Measurements from ENCODE around the gene SLC35E3. TPM values are rescaled to one million over a fixed set of nuclear protein-coding genes. Genes with fewer than 3 reads are reported as not detected.
"Not testable (repeated sequence)": the region's sequence is repeated elsewhere in the genome, so short reads cannot be mapped to it uniquely, and the experiment has no call there.

Gene SLC35E3
- total and polyA plus RNA-seq, 2 donors from 2014 or later = 7.7 to 8.7 TPM

DNA sequence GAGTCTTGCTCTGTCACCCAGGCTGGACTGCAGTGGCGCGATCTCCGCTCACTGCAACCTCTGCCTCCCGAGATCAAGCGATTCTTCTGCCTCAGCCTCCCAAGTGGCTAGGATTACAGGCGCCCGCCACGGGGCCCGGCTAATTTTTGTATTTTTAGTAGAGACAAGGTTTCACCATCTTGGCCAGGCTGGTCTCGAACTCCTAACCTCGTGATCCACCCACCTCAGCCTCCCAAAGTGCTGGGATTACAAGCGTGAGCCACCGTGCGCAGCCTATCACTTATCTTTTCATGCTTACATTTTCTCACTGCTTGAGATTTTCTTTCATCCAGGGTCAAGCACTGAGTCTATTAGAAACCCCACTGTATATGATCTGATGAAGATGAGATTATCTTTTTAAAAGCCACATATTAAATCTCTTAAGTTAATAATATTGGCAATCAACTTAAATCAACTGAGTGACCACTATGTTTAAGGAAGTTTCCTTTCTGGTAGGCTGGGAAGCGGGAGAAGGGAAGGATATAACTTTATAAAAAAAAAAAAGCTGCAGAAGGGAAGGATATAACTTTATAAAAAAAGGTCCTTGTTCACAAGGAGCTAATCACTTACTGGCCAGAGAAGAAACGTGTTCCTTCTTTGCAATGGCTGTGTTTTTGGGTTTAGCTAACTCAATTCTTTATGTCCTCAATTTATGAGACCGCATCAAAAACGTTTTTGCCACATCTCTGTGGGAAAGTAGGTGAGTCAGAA lies 60.7 kb downstream of the SLC35E3 start:
- no peak for DNase-seq
- no peaks in the 10 kb centered on the region for H3K36me3 ChIP-seq (ENCODE audit: control insufficient read depth in 2 of 3, insufficient read depth in 3 of 3, low read length in 3 of 3)
- no peaks in the 10 kb centered on the region for H3K9me3 ChIP-seq (ENCODE audit: control insufficient read depth in 2 of 3, insufficient read depth in 1 of 3, low read length in 3 of 3)
- TF ChIP-seq, protein P1, sequence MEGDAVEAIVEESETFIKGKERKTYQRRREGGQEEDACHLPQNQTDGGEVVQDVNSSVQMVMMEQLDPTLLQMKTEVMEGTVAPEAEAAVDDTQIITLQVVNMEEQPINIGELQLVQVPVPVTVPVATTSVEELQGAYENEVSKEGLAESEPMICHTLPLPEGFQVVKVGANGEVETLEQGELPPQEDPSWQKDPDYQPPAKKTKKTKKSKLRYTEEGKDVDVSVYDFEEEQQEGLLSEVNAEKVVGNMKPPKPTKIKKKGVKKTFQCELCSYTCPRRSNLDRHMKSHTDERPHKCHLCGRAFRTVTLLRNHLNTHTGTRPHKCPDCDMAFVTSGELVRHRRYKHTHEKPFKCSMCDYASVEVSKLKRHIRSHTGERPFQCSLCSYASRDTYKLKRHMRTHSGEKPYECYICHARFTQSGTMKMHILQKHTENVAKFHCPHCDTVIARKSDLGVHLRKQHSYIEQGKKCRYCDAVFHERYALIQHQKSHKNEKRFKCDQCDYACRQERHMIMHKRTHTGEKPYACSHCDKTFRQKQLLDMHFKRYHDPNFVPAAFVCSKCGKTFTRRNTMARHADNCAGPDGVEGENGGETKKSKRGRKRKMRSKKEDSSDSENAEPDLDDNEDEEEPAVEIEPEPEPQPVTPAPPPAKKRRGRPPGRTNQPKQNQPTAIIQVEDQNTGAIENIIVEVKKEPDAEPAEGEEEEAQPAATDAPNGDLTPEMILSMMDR (IDR thresholded peaks at IDR 0.05; ENCODE audit: borderline replicate concordance, extremely low read depth, insufficient read depth) = no peak
- no peak for FAIRE-seq
- H3K4me1 ChIP-seq (ENCODE audit: control insufficient read depth in 2 of 3, insufficient read depth in 2 of 3, low read depth in 1 of 3, low read length in 3 of 3) = peaks cover 0 to 2% (median 0%) of the 10 kb centered on the region in 3 donors
- no peak overlapping the region for H3K27ac ChIP-seq (ENCODE audit: low read depth in 2 of 2, low read length in 2 of 2)
- intact Hi-C loops (cut with DNase I) = no loop called here
- no peak overlapping the region for H3K9ac ChIP-seq (ENCODE audit: low read length in 3 of 3)
- no peaks in the 10 kb centered on the region for H3K27me3 ChIP-seq (ENCODE audit: control insufficient read depth, insufficient read depth, low read length)
- no peak overlapping the region for H3K4me3 ChIP-seq (ENCODE audit: low read length in 3 of 3)

DNA sequence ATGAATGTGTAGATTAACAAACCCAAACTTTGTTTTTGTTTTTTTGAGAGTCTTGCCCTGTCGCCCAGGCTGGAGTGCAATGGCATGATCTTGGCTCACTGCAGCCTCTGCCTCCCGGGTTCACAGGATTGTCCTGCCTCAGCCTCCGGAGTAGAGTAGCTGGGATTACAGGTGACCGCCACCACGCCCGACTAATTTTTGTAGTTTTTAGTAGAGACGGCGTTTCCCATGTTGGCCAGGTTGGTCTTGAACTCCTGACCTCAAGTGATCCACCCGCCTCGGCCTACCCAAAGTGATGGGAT lies 61.2 kb downstream of the SLC35E3 start:
- H3K4me1 ChIP-seq (ENCODE audit: control insufficient read depth in 2 of 3, insufficient read depth in 2 of 3, low read depth in 1 of 3, low read length in 3 of 3); H3K36me3 ChIP-seq (ENCODE audit: control insufficient read depth in 2 of 3, insufficient read depth in 3 of 3, low read length in 3 of 3); H3K9me3 ChIP-seq (ENCODE audit: control insufficient read depth in 2 of 3, insufficient read depth in 1 of 3, low read length in 3 of 3); intact Hi-C loops (cut with DNase I); FAIRE-seq; H3K27me3 ChIP-seq (ENCODE audit: control insufficient read depth, insufficient read depth, low read length): not testable (repeated sequence)
- Histone ChIP-seq H3K27ac (ENCODE audit: low read depth in 2 of 2, low read length in 2 of 2) (peak overlapping the region; percentile 98 to 99), H3K4me3 (ENCODE audit: low read length in 3 of 3) (peak overlapping the region; percentile 86 to 93 (median 92)), H3K9ac (ENCODE audit: low read length in 3 of 3) (peak overlapping the region; percentile 54 to 99 (median 80))
- DNase-seq = peak in 1 of 5 donors; percentile 85

DNA sequence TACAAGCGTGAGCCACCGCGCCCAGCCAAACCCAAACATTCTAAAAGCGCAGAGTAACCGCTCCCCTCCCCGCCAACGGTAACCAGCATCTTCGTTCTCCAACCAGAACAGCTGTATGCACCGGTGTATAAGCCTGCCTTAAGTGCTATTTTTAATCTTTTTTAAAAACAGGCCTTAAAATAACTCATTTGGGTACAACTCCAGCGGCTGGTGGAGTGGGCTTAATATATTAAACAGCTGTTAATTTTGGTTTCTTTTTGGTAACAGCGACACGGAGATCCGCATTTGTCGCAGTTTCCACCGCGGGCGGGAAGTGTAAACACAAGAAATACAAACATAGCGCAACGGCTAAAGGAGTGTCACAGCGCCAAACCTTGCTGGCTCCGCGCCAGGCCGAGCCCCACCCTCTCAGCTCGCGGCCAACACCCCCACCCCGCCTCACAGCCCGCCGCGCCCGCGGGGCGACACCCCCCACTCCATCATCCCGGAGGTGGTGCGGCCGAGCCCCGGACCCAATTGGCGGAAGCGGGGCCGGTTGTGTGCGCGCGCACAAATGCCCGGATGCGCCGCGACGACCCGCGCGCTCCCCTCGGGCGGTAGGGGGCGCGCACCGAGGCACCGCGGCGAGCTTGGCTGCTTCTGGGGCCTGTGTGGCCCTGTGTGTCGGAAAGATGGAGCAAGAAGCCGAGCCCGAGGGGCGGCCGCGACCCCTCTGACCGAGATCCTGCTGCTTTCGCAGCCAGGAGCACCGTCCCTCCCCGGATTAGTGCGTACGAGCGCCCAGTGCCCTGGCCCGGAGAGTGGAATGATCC lies 61.8 kb downstream of the SLC35E3 start, which contains the start of gene MDM2:
TSS of gene MDM2 (plus strand) at position 602 of the 812 bp plus-strand sequence. CDS start 301 bp downstream, outside the sequence.
- DNase-seq = peak; percentile 95 to 98 (median 97)
- Histone ChIP-seq H3K4me1 (ENCODE audit: control insufficient read depth in 2 of 3, insufficient read depth in 2 of 3, low read depth in 1 of 3, low read length in 3 of 3) (peaks cover 0 to 3% (median 2%) of the 10 kb centered on the region in 3 donors), H3K27me3 (ENCODE audit: control insufficient read depth, insufficient read depth, low read length) (no peaks in the 10 kb centered on the region), H3K9me3 (ENCODE audit: control insufficient read depth in 2 of 3, insufficient read depth in 1 of 3, low read length in 3 of 3) (no peaks in the 10 kb centered on the region), H3K4me3 (ENCODE audit: low read length in 3 of 3) (peak within 1 kb of the TSS; percentile 86 to 94 (median 92)), H3K9ac (ENCODE audit: low read length in 3 of 3) (peak within 1 kb of the TSS; percentile 80 to 99 (median 97)), H3K36me3 (ENCODE audit: control insufficient read depth in 2 of 3, insufficient read depth in 3 of 3, low read length in 3 of 3) (peaks cover 0 to 3% (median 0%) of the 10 kb centered on the region in 3 donors), H3K27ac (ENCODE audit: low read depth in 2 of 2, low read length in 2 of 2) (peak within 1 kb of the TSS; percentile 98 to 99)
- intact Hi-C loops (cut with DNase I) = no loop called here
- FAIRE-seq = no peak
- TF ChIP-seq, protein P1 (IDR thresholded peaks at IDR 0.05; ENCODE audit: borderline replicate concordance, extremely low read depth, insufficient read depth) = peak; percentile 58
